ENCODE measurements around the gene STMN3.

DNA sequence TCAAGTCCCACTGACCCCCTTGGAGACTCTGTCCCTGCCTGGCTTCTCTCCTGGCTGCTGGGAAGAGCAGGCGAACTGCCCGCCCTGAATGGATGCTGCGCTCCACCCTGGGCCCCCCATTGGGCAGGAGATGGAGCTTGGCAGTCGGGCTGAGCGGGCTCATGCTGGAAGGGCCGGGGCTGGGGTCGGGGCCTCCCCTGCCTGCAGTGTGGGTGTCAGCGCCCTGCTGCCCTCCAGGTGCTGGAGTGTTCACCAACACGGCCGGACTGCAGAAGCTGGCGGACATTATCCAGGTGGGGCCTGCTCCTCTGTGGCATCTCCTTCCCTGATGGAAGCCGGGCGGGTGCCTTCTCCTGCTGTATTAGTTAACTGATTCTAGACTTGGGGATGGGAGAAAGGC is 27.2 kb upstream of the STMN3 start:
- TF ChIP-seq POLR2AphosphoS5 (IDR thresholded peaks at IDR 0.05; ENCODE audit: low read depth, low read length) = no peak
- no peak for TF ChIP-seq POLR2A (IDR thresholded peaks at IDR 0.05; ENCODE audit: borderline replicate concordance, extremely low read depth, insufficient read depth, insufficient read length)
- TF ChIP-seq, protein P1, sequence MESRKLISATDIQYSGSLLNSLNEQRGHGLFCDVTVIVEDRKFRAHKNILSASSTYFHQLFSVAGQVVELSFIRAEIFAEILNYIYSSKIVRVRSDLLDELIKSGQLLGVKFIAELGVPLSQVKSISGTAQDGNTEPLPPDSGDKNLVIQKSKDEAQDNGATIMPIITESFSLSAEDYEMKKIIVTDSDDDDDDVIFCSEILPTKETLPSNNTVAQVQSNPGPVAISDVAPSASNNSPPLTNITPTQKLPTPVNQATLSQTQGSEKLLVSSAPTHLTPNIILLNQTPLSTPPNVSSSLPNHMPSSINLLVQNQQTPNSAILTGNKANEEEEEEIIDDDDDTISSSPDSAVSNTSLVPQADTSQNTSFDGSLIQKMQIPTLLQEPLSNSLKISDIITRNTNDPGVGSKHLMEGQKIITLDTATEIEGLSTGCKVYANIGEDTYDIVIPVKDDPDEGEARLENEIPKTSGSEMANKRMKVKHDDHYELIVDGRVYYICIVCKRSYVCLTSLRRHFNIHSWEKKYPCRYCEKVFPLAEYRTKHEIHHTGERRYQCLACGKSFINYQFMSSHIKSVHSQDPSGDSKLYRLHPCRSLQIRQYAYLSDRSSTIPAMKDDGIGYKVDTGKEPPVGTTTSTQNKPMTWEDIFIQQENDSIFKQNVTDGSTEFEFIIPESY (IDR thresholded peaks at IDR 0.05; ENCODE audit: extremely low read depth, insufficient replicate concordance, low read length) = no peak
- TF ChIP-seq CTCF (IDR thresholded peaks at IDR 0.05 in 2 of 3, conservative IDR thresholded peaks at IDR 0.05 in 1 of 3; ENCODE audit: borderline replicate concordance in 1 of 3, insufficient read depth in 1 of 3, low read depth in 2 of 3, low read length in 2 of 3) = no peak
- TF ChIP-seq EZH2phosphoT487 (IDR thresholded peaks at IDR 0.05; ENCODE audit: borderline replicate concordance) = no peak
- no peak for TF ChIP-seq TCF7L2 (IDR thresholded peaks at IDR 0.05; ENCODE audit: borderline replicate concordance, extremely low read depth, insufficient read depth, insufficient read length)
- no peak for TF ChIP-seq EZH2 (IDR thresholded peaks at IDR 0.05)
- TF ChIP-seq RAD21 (IDR thresholded peaks at IDR 0.05; ENCODE audit: low read depth) = no peak
- TF ChIP-seq FOSL1 (IDR thresholded peaks at IDR 0.05; ENCODE audit: low read depth) = no peak
- TF ChIP-seq JUND (IDR thresholded peaks at IDR 0.05) = no peak
- TF ChIP-seq YY1 (IDR thresholded peaks at IDR 0.05; ENCODE audit: extremely low read depth, insufficient replicate concordance, low read depth, low read length) = no peak
- TF ChIP-seq, protein P2, sequence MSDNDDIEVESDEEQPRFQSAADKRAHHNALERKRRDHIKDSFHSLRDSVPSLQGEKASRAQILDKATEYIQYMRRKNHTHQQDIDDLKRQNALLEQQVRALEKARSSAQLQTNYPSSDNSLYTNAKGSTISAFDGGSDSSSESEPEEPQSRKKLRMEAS (IDR thresholded peaks at IDR 0.05) = no peak
- TF ChIP-seq CBX3 (IDR thresholded peaks at IDR 0.05; ENCODE audit: low read depth) = no peak
